Motor neuron (in vitro differentiated cells): ENCODE data around the gene DEGS1. TPM values are rescaled to one million over a fixed set of nuclear protein-coding genes. Genes with fewer than 3 reads are reported as not detected.

Source experiments
- ATAC-seq, 8 experiments: fragments of 200-7000 bp; cut with Tn5 transposase; replicated peaks in 6 of 8; 2 replicates each; pipeline ENCODE4 v1.8.0; 2021; ENCODE audit warnings: mild to moderate bottlenecking in 8 of 8, moderate library complexity in 8 of 8
- H3K27ac ChIP-seq, 2 donors: fragments of 250-450 bp; sonication (Bioruptor Pico); 2 replicates each; pipeline ENCODE4 v1.9.0; 2021; ENCODE audit warnings: antibody characterized with exemption in 2 of 2, mild to moderate bottlenecking in 2 of 2, moderate library complexity in 1 of 2
- H3K4me1 ChIP-seq, 2 donors: fragments of 250-450 bp; sonication (Bioruptor Pico); replicated peaks in 1 of 2; 2 replicates each; pipeline ENCODE4 v1.6.1; 2021; ENCODE audit warnings: antibody characterized with exemption in 2 of 2, mild to moderate bottlenecking in 2 of 2, moderate library complexity in 1 of 2
- H3K4me3 ChIP-seq, 5 donors: fragments of 250-450 bp; sonication (Bioruptor Pico); 2 replicates each; pipeline ENCODE4 v1.9.0; 2021; ENCODE audit warnings: antibody characterized with exemption in 5 of 5, mild to moderate bottlenecking in 5 of 5, moderate library complexity in 4 of 5
- whole genome bisulfite sequencing, 10 experiments: fragments of 450-650 bp; shearing (Covaris generic); methylation state at CpG; one replicate each; pipeline ENCODE4 v1.0.0; 2022; 5-methylcytosine and 5-hydroxymethylcytosine counted together
- in situ Hi-C, 9 experiments: fragments of 400-800 bp; cut with MboI; loops; one replicate each; pipeline ENCODE4 v1.15.0; 2021; ENCODE audit warnings: low sequenced_read_pairs in 9 of 9, low pct_unique_long_range_greater_than_20kb in 2 of 9; ENCODE audit not compliant: unreplicated experiment in 9 of 9
- total RNA-seq, 8 experiments: library from RNA; unstranded; fragments of 300-600 nt; gene quantifications; 2 replicates each; pipeline versions ENCODE4 v1.2.3 to v1.2.4, GENCODE V29; 2022

DEGS1 gene
- total RNA-seq, 8 experiments from 2014 or later, result 38.2 to 97.5 (median 75.2) TPM

- Histone ChIP-seq H3K27ac (no peak overlapping the region), H3K4me1 (peaks cover 13 to 16% of the 10 kb centered on the region in 2 donors), H3K4me3 (no peak overlapping the region)
- no peak for ATAC-seq
- in situ Hi-C loops, result no loop called here
- 90 to 100% (median 100%) methylated on average over 1 to 8 of the region's 8 CpGs; no CpG with 5 or more reads in 1 of the 10 experiments for WGBS, 10 experiments
These were observed 2.2 kb downstream of the DEGS1 start for GRCh38 chr1:224185208-224185607.

- no peak for ATAC-seq
- Histone ChIP-seq H3K4me1 (peaks cover 8 to 11% of the 10 kb centered on the region in 2 donors), H3K4me3 (no peak overlapping the region), H3K27ac (no peak overlapping the region)
- 90 to 100% (median 97%) methylated on average over 2 of the region's 2 CpGs for WGBS, 10 experiments
- in situ Hi-C loops, result no loop called here
These were observed 5.2 kb downstream of the DEGS1 start for GRCh38 chr1:224188286-224188685.

GRCh38 chr1:224189561-224189960, 6.5 kb downstream of the DEGS1 start:
- ATAC-seq, result no peak
- Histone ChIP-seq H3K4me3 (no peak overlapping the region), H3K4me1 (peaks cover 7 to 9% of the 10 kb centered on the region in 2 donors), H3K27ac (no peak overlapping the region)
- WGBS, 10 experiments, result 64 to 100% (median 91%) methylated on average over 1 to 7 of the region's 7 CpGs
- in situ Hi-C loops, result no loop called here

- in situ Hi-C loops, result no loop called here
- ATAC-seq, result peak in 1 of 8 experiments; percentile 12
- H3K4me1 ChIP-seq, result no peaks in the 10 kb centered on the region
- H3K27ac ChIP-seq, result no peak overlapping the region
- no peak overlapping the region for H3K4me3 ChIP-seq
- 63 to 100% (median 81%) methylated on average over 1 to 5 of the region's 5 CpGs for WGBS, 10 experiments
These were observed 9.2 kb downstream of the DEGS1 start for GRCh38 chr1:224192082-224192788.

- no peak overlapping the region for H3K4me3 ChIP-seq
- no peak overlapping the region for H3K27ac ChIP-seq
- ATAC-seq, result no peak
- in situ Hi-C loops, result no loop called here
- 80 to 100% (median 97%) methylated on average over 1 to 8 of the region's 8 CpGs for WGBS, 10 experiments
- H3K4me1 ChIP-seq, result no peaks in the 10 kb centered on the region
These were observed 10.4 kb downstream of the DEGS1 start for GRCh38 chr1:224193319-224193966.

- ATAC-seq, result peak in 3 of 8 experiments; percentile 81 to 87 (median 83)
- WGBS, 10 experiments, result 2 to 96% (median 88%) methylated on average over 1 to 5 of the region's 5 CpGs; no CpG with 5 or more reads in 1 of the 10 experiments
- no peak overlapping the region for H3K27ac ChIP-seq
- in situ Hi-C loops, result no loop called here
- H3K4me3 ChIP-seq, result no peak overlapping the region
- no peaks in the 10 kb centered on the region for H3K4me1 ChIP-seq
These were observed 14.0 kb downstream of the DEGS1 start for GRCh38 chr1:224196813-224197600.

- Histone ChIP-seq H3K27ac (no peak overlapping the region), H3K4me3 (no peak overlapping the region), H3K4me1 (peaks cover 0 to 5% of the 10 kb centered on the region in 2 donors)
- ATAC-seq, result no peak
- WGBS, 10 experiments, result 85 to 100% (median 98%) methylated on average over 2 to 3 of the region's 4 CpGs; no CpG with 5 or more reads in 4 of the 10 experiments
- in situ Hi-C loops, result no loop called here
These were observed 15.5 kb downstream of the DEGS1 start for GRCh38 chr1:224198572-224198971.

- in situ Hi-C loops, result no loop called here
- Histone ChIP-seq H3K4me3 (no peak overlapping the region), H3K27ac (no peak overlapping the region), H3K4me1 (peaks cover 3 to 7% of the 10 kb centered on the region in 2 donors)
- WGBS, 10 experiments, result 71 to 100% (median 74%) methylated on average over 1 to 2 of the region's 2 CpGs; no CpG with 5 or more reads in 4 of the 10 experiments
- ATAC-seq, result no peak
These were observed 16.6 kb downstream of the DEGS1 start for GRCh38 chr1:224199679-224200078.

- in situ Hi-C loops, result no loop called here
- no peak overlapping the region for H3K27ac ChIP-seq
- ATAC-seq, result no peak
- peaks cover 7 to 8% of the 10 kb centered on the region in 2 donors for H3K4me1 ChIP-seq
- H3K4me3 ChIP-seq, result no peak overlapping the region
- WGBS, 10 experiments, result 60 to 90% (median 70%) methylated on average over 2 to 5 of the region's 5 CpGs; no CpG with 5 or more reads in 1 of the 10 experiments
These were observed 18.3 kb downstream of the DEGS1 start for GRCh38 chr1:224201383-224201782.

GRCh38 chr1:224201853-224202252, 18.8 kb downstream of the DEGS1 start:
- no peak for ATAC-seq
- Histone ChIP-seq H3K4me3 (no peak overlapping the region), H3K4me1 (peaks cover 7 to 8% of the 10 kb centered on the region in 2 donors), H3K27ac (no peak overlapping the region)
- 80 to 100% (median 92%) methylated on average over 1 to 4 of the region's 4 CpGs; no CpG with 5 or more reads in 2 of the 10 experiments for WGBS, 10 experiments
- in situ Hi-C loops, result no loop called here

- 39 to 100% (median 56%) methylated on average over 1 to 8 of the region's 8 CpGs; no CpG with 5 or more reads in 1 of the 10 experiments for WGBS, 10 experiments
- ATAC-seq, result peak in 2 of 8 experiments; percentile 13 to 28
- in situ Hi-C loops, result no loop called here
- H3K27ac ChIP-seq, result peak overlapping the region in 1 of 2 donors; percentile 17
- peaks cover 7 to 8% of the 10 kb centered on the region in 2 donors for H3K4me1 ChIP-seq
- H3K4me3 ChIP-seq, result no peak overlapping the region
These were observed 20.4 kb downstream of the DEGS1 start for GRCh38 chr1:224203243-224204016.

- H3K4me3 ChIP-seq, result no peak overlapping the region
- peak; percentile 65 to 84 (median 77) for ATAC-seq
- peaks cover 7 to 8% of the 10 kb centered on the region in 2 donors for H3K4me1 ChIP-seq
- WGBS, 10 experiments, result 57 to 86% (median 69%) methylated on average over 1 to 2 of the region's 4 CpGs; no CpG with 5 or more reads in 6 of the 10 experiments
- H3K27ac ChIP-seq, result no peak overlapping the region
- in situ Hi-C loops, result no loop called here
These were observed 22.4 kb downstream of the DEGS1 start for GRCh38 chr1:224205438-224205840.
